Epithelial cell of esophagus (primary cell): ENCODE data around the gene FSTL5.

Experiments
- DNase-seq: peaks from one replicate; pipeline ENCODE4 v3.0.0; 2010; ENCODE audit warnings: low read depth
- H3K4me3 ChIP-seq: 2 replicates; pipeline ENCODE4 v1.5.1; 2011; ENCODE audit warnings: mild to moderate bottlenecking, low read length, control low read depth
- CTCF ChIP-seq: IDR thresholded peaks from 2 replicates; pipeline ENCODE4 v1.5.1; 2011; ENCODE audit warnings: low read depth, mild to moderate bottlenecking, low read length, control low read depth, inconsistent platforms; ENCODE audit not compliant: insufficient read depth; ENCODE audit errors: missing control alignments

The FSTL5 gene

GRCh38 chr4:162157241-162157640 lies 6.6 kb downstream of the FSTL5 start:
- no peak for TF ChIP-seq CTCF
- no peak for DNase-seq
- H3K4me3 ChIP-seq: no peak overlapping the region

GRCh38 chr4:162154862-162155540 lies 8.8 kb downstream of the FSTL5 start:
- H3K4me3 ChIP-seq: no peak overlapping the region
- TF ChIP-seq CTCF: no peak
- no peak for DNase-seq

- no peak for TF ChIP-seq CTCF
- DNase-seq: no peak
- H3K4me3 ChIP-seq: no peak overlapping the region
These were observed 11.9 kb downstream of the FSTL5 start for GRCh38 chr4:162151850-162152249.

- H3K4me3 ChIP-seq: no peak overlapping the region
- DNase-seq: no peak
- no peak for TF ChIP-seq CTCF
These were observed 12.4 kb downstream of the FSTL5 start for GRCh38 chr4:162151386-162151785.

- H3K4me3 ChIP-seq: no peak overlapping the region
- no peak for DNase-seq
- no peak for TF ChIP-seq CTCF
These were observed 14.2 kb downstream of the FSTL5 start for GRCh38 chr4:162149644-162150043.

GRCh38 chr4:162140051-162140683 lies 23.6 kb downstream of the FSTL5 start:
- TF ChIP-seq CTCF: no peak
- H3K4me3 ChIP-seq: no peak overlapping the region

GRCh38 chr4:162139412-162139811 lies 24.4 kb downstream of the FSTL5 start:
- TF ChIP-seq CTCF: no peak
- DNase-seq: no peak
- H3K4me3 ChIP-seq: no peak overlapping the region

More at GRCh38 chr4:162140051-162140683, 23.6 kb downstream of the FSTL5 start:
- peak; percentile 22 for DNase-seq
